SU-DHL-6 (cell line): Measurements from ENCODE around the gene TIFAB.

Source experiments
- H2AFZ ChIP-seq: fragments of 200-600 bp; sonication (generic); 2 replicates; pipeline ENCODE4 v1.6.1; 2014; ENCODE audit warnings: low read depth, mild to moderate bottlenecking, moderate library complexity, mixed read lengths, antibody characterized with exemption, low read length; ENCODE audit not compliant: severe bottlenecking
- H3F3A ChIP-seq: fragments of 200-600 bp; shearing (Covaris generic); 2 replicates; pipeline ENCODE4 v1.6.0; 2016; ENCODE audit warnings: antibody characterized with exemption, mild to moderate bottlenecking; ENCODE audit not compliant: insufficient read depth
- H3K27ac ChIP-seq: fragments of 200-600 bp; sonication (generic); 2 replicates; pipeline ENCODE4 v1.5.1; 2016; ENCODE audit warnings: low read depth, mild to moderate bottlenecking, low read length, moderate library complexity, mixed read lengths
- H3K27me3 ChIP-seq: fragments of 200-600 bp; sonication (generic), shearing (Covaris generic); 2 replicates; pipeline ENCODE4 v1.6.0; 2014; ENCODE audit warnings: mild to moderate bottlenecking, low read length
- H3K36me3 ChIP-seq: fragments of 200-600 bp; sonication (generic); 2 replicates; pipeline ENCODE4 v1.6.1; 2014; ENCODE audit warnings: mild to moderate bottlenecking, low read length, mixed read lengths
- H3K4me2 ChIP-seq: fragments of 300-600, 200-600 bp; shearing (Covaris generic), sonication (generic); 2 replicates; pipeline ENCODE4 v1.6.0; 2014; ENCODE audit warnings: low read length, low read depth, mild to moderate bottlenecking; ENCODE audit not compliant: poor library complexity, severe bottlenecking
- H3K4me3 ChIP-seq: fragments of 200-600 bp; sonication (generic); 2 replicates; pipeline ENCODE4 v1.5.1; 2014; ENCODE audit warnings: antibody characterized with exemption, low read length, mild to moderate bottlenecking, mixed read lengths; ENCODE audit not compliant: insufficient read depth, poor library complexity, severe bottlenecking
- H3K79me2 ChIP-seq: fragments of 200-600 bp; sonication (generic); 2 replicates; pipeline ENCODE4 v1.6.1; 2014; ENCODE audit warnings: mild to moderate bottlenecking, low read length, moderate library complexity; ENCODE audit not compliant: insufficient read depth
- H3K9ac ChIP-seq: fragments of 200-600 bp; sonication (generic); 2 replicates; pipeline ENCODE4 v1.7.0; 2014; ENCODE audit warnings: mild to moderate bottlenecking, low read length
- H3K9me2 ChIP-seq: fragments of 200-600 bp; sonication (generic); replicated peaks from 2 replicates; pipeline ENCODE4 v1.6.1; 2014; ENCODE audit warnings: low read length; ENCODE audit not compliant: insufficient read depth
- H3K9me3 ChIP-seq: fragments of 200-600 bp; sonication (generic); 2 replicates; pipeline ENCODE4 v1.6.1; 2014; ENCODE audit warnings: low read length, mixed read lengths; ENCODE audit not compliant: insufficient read depth
- H4K20me1 ChIP-seq: fragments of 200-600 bp; sonication (generic); 2 replicates; pipeline ENCODE4 v1.6.1; 2014; ENCODE audit warnings: low read depth, mild to moderate bottlenecking, antibody characterized with exemption, low read length, moderate library complexity, mixed read lengths
- CTCF ChIP-seq: fragments of 200-600 bp; sonication (generic); IDR thresholded peaks from one replicate; pipeline ENCODE4 v1.5.1; 2017; ENCODE audit warnings: antibody characterized with exemption, mild to moderate bottlenecking, low read length, moderate library complexity; ENCODE audit not compliant: insufficient read depth, poor library complexity, severe bottlenecking
- EZH2phosphoT487 ChIP-seq: fragments of 200-600 bp; sonication (generic), shearing (Covaris generic); conservative IDR thresholded peaks from 2 replicates; pipeline ENCODE4 v1.6.1; 2018; ENCODE audit warnings: mild to moderate bottlenecking, antibody characterized with exemption, low read length, moderate library complexity, mixed read lengths

The TIFAB gene

GRCh38 chr5:135450952-135451351 lies 1.2 kb downstream of the TIFAB start:
- no peak overlapping the region for H3K9ac ChIP-seq
- H3K27me3 ChIP-seq: no peaks in the 10 kb centered on the region
- H3K36me3 ChIP-seq: no peaks in the 10 kb centered on the region
- H3K4me3 ChIP-seq: no peak overlapping the region
- no peak overlapping the region for H3K4me2 ChIP-seq
- no peaks in the 10 kb centered on the region for H3K9me2 ChIP-seq
- no peaks in the 10 kb centered on the region for H3K79me2 ChIP-seq
- H3K9me3 ChIP-seq: no peaks in the 10 kb centered on the region
- TF ChIP-seq CTCF (no peak), EZH2phosphoT487 (no peak)
- no peak overlapping the region for H3K27ac ChIP-seq
- H2AFZ ChIP-seq: no peak overlapping the region
- H3F3A ChIP-seq: no peaks in the 10 kb centered on the region
- no peaks in the 10 kb centered on the region for H4K20me1 ChIP-seq

- no peak overlapping the region for H3K9ac ChIP-seq
- H3K36me3 ChIP-seq: no peaks in the 10 kb centered on the region
- H3F3A ChIP-seq: no peaks in the 10 kb centered on the region
- H3K9me3 ChIP-seq: no peaks in the 10 kb centered on the region
- no peaks in the 10 kb centered on the region for H3K79me2 ChIP-seq
- H3K4me3 ChIP-seq: no peak overlapping the region
- no peaks in the 10 kb centered on the region for H4K20me1 ChIP-seq
- H3K4me2 ChIP-seq: no peak overlapping the region
- no peaks in the 10 kb centered on the region for H3K9me2 ChIP-seq
- H3K27ac ChIP-seq: no peak overlapping the region
- no peak overlapping the region for H2AFZ ChIP-seq
- H3K27me3 ChIP-seq: no peaks in the 10 kb centered on the region
- no peak for TF ChIP-seq CTCF
- TF ChIP-seq EZH2phosphoT487: no peak
Measured at GRCh38 chr5:135450336-135450735, 1.8 kb downstream of the TIFAB start.

GRCh38 chr5:135449644-135450043 lies 2.5 kb downstream of the TIFAB start:
- no peaks in the 10 kb centered on the region for H3K27me3 ChIP-seq

More at GRCh38 chr5:135449644-135450043, 2.5 kb downstream of the TIFAB start:
- Histone ChIP-seq H3K9me3 (no peaks in the 10 kb centered on the region), H3K9me2 (no peaks in the 10 kb centered on the region), H3F3A (no peaks in the 10 kb centered on the region), H2AFZ (no peak overlapping the region), H4K20me1 (no peaks in the 10 kb centered on the region), H3K79me2 (no peaks in the 10 kb centered on the region), H3K36me3 (no peaks in the 10 kb centered on the region), H3K4me3 (no peak overlapping the region), H3K9ac (no peak overlapping the region), H3K27ac (no peak overlapping the region), H3K4me2 (no peak overlapping the region)
- TF ChIP-seq EZH2phosphoT487 (no peak), CTCF (no peak)
